Gastroesophageal sphincter (tissue), 3 donors: ENCODE measurements around the gene PTPRF.

ENCODE experiments used
- CTCF ChIP-seq, 4 experiments: fragments of 200-600 bp in 2 of 4; fragments of 450-650 bp in 2 of 4; sonication (generic) in 1 of 4; IDR thresholded peaks; one replicate each; pipeline ENCODE4 v1.5.1; 2017 to 2019; ENCODE audit warnings: antibody characterized with exemption in 4 of 4, mild to moderate bottlenecking in 2 of 4, moderate library complexity in 2 of 4
- EP300 ChIP-seq: sonication (generic); formaldehyde crosslinking; IDR thresholded peaks from one replicate; pipeline ENCODE4 v1.6.1; 2017; ENCODE audit warnings: antibody characterized with exemption, mild to moderate bottlenecking
- POLR2A ChIP-seq, 2 donors: fragments of 450-650 bp; IDR thresholded peaks; one replicate each; pipeline ENCODE4 v1.6.1; 2017; ENCODE audit warnings: antibody characterized with exemption in 2 of 2, mild to moderate bottlenecking in 2 of 2, moderate library complexity in 1 of 2
- POLR2AphosphoS5 ChIP-seq: sonication (generic); formaldehyde crosslinking; IDR thresholded peaks from one replicate; pipeline ENCODE4 v1.6.1; 2017; ENCODE audit warnings: antibody characterized with exemption

- TF ChIP-seq CTCF (IDR thresholded peaks at IDR 0.05) (no peak), POLR2AphosphoS5 (no peak), POLR2A (IDR thresholded peaks at IDR 0.05) (no peak), EP300 (no peak)
Measured at GRCh38 chr1:43524804-43525203, 5.9 kb upstream of the PTPRF start.
